DOHH2 (cell line): ENCODE measurements around the gene AURKAIP1.
A peak's percentile ranks its signal among the peaks of the same experiment; 100 is the strongest.

Experiments
- CTCF ChIP-seq: fragments of 200-600 bp; sonication (generic); IDR thresholded peaks from one replicate; pipeline ENCODE4 v1.5.1; 2014; ENCODE audit warnings: antibody characterized with exemption, mild to moderate bottlenecking, low read depth, low read length; ENCODE audit not compliant: poor library complexity, severe bottlenecking
- EZH2phosphoT487 ChIP-seq: fragments of 200-600 bp; sonication (generic); IDR thresholded peaks from 2 replicates; pipeline ENCODE4 v1.6.1; 2017; ENCODE audit warnings: borderline replicate concordance, mild to moderate bottlenecking, antibody characterized with exemption, low read length, moderate library complexity, mixed read lengths

- TF ChIP-seq CTCF (peak; percentile 49), EZH2phosphoT487 (no peak)
Measured at GRCh38 chr1:1349256-1350012, 25.6 kb downstream of the AURKAIP1 start, which contains the start of gene DVL1.
